ENCODE results near the gene TAF11L3.
"Not testable (repeated sequence)": the region's sequence is repeated elsewhere in the genome, so short reads cannot be mapped to it uniquely, and the experiment has no call there.

Gene TAF11L3

DNA sequence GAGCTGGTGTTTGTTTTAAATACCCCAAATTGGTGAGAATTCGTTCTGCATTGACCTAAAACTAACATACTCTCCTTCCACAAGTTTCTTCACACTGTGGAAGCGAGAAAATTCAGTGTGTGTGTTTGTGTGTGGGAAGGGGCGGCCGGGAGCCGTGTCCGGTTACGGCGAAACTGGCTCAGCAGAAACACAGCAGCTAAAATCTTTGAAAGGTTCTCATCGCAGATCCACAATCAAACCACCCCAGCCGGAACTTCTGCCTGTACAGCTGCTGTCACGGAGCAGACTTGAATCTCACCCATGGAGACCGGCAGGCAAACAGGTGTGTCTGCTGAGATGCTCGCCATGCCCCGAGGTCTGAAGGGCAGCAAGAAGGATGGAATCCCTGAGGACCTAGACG, at the start of gene TAF11L3:
Gene TAF11L3 (plus strand): TSS at position 301 of the 400 bp plus-strand sequence.
- not testable (repeated sequence) for DNase-seq (ENCODE audit: low spot score)

DNA sequence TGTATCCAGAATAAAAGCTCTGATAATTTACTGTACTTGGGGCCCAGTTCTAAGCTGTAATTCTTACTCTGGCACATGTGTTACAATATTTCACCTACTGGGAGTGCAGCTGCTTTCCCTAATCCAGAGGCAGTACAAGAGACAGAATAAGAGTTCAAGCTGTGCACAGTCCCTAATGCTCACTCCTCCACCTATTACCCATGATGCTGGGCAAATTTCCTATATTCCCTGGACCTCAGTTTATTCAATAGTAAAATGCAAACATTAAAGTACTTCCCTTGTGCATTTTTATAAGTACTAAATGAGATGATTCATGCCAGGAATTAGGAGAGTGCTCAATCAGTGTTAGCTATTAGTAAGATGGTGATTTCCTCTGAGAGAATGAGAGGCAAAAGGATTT, 48.1 kb upstream of the TAF11L3 start:
- DNase-seq (ENCODE audit: low spot score): no peak

DNA sequence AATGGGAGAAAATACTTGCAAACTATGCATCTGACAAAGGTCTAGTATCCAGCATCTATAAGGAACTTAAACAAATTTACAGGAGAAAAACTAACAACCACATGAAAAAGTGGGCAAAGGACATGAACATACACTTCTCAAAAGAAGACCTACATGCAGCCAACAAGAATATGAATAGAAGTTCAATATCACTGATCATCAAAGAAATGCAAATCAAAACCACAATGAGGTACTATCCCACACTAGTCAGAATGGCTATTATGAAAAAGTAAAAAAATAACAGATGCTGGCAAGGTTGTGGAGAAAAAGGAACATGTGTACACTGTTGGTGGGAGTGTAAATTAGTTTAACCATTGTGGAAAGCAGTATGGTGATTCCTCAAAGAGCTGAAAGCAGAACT, 43.1 kb upstream of the TAF11L3 start:
- not testable (repeated sequence) for DNase-seq (ENCODE audit: low spot score)

DNA sequence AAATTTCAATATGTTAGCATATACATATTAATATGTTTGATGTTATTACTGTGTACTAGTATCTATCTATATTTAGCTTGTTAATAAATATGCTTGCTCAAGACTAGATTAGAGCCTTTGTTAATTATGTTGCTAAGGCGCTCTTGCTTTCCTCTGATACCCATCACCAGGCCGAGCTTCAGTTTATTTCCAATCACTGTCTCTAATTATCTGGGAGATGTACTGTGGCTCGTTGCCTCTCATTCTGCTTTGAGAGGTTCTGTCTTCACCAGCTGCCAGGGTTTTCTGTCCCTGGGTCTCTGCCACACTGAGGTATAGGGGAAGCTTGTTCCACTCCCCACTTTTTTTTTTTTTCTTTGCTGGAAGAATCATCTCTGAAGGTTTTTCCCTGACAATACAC, 41.1 kb upstream of the TAF11L3 start:
- DNase-seq (ENCODE audit: low spot score): peak; percentile 28

DNA sequence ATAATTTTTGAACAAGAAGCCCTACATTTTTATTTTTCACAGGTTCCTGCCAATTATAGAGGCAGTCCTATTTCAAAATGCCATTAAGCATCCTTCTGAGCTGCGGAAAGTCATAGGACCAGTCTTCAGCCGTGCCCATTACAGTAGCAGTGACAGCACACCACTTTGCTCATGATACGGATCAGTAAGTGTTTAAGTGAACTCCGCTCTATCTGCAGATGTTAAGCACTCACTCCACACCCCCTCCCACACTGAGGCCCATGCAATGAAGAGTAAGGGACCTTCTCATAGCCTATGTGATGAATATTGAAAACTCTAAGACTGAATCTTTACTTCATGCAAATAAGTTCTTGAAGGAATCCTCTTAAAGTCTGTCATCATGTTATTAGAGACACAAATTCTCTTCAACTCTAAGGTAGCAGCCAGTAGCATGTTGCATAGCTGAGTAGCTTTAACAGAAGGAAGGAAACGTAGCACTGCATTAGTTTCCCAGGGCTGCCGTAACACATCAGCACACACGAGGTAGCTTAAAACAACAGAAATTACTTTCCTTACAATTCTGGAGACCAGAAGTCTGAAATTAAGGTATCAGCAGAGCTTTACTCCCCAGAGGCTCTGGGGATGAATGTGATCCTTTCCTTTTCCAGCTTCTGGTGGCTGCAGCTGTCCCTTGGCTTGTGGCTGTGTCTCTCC, 40.4 kb upstream of the TAF11L3 start:
- DNase-seq (ENCODE audit: low spot score): no peak

DNA sequence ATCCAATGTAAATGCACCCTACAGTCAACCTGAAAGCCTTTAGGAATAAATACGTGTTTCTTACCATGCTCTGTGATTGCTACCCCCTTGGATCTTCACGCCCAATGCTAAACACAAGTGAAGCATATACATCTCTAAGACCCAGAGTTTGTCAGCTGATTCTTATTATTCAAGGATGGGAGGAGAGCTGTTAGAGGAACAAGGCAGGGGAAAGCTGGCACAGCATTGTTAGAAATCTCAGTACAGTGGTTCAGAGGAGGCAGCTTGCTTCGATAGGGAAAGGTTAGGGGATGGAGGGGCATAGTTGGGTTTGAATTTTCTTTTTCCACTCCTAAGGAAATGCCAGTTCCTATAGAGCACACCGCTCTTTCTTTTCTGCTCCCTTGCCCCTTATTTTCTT, 36.8 kb upstream of the TAF11L3 start:
- no peak for DNase-seq (ENCODE audit: low spot score)

DNA sequence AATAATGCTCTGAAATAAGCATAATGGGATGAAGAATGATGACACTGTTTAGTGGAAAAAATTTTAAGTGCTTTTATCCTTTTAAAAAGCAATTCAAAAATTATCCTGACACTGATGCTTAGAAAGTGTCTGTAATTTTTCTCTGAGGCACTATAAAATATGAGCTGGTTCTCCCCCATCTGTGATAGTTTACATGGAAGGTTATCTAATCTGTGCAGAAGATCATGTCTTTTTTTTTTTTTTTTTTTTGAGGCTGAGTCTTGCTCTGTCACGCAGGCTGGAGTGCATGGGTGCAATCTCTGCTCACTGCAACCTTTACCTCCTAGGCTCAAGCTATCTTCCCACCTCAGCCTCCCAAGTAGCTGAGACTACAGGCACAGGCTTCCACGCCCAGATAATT, 35.4 kb upstream of the TAF11L3 start:
- no peak for DNase-seq (ENCODE audit: low spot score)

DNA sequence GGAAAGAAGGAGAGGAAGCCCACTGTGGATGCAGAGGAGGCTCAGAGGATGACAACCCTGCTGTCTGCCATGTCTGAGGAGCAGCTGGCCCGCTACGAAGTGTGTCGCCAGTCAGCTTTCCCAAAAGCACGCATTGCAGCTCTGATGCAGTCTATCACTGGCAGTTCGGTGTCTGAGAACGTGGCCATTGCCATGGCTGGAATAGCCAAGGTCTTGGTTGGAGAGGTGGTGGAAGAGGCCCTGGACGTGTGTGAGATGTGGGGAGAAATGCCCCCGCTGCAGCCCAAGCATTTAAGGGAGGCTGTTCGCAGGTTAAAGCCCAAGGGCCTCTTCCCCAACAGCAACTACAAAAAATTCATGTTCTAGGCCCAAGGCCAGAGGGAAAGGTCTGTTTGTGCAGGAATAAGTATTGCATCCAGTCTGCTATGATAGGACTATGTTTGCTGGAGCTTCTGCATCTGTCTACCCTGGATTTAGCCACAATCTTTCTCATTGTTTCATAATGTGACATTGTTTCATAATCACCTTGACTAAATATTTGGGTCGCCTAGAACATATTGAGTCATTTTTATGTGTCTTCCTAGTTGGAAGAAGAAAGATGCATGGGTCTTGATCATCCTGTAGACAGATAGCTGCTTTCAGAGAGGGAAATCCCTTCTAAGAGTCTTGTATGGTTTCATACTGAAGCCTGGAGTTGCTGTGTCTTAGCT, 31.5 kb upstream of the TAF11L3 start:
- not testable (repeated sequence) for DNase-seq (ENCODE audit: low spot score)

DNA sequence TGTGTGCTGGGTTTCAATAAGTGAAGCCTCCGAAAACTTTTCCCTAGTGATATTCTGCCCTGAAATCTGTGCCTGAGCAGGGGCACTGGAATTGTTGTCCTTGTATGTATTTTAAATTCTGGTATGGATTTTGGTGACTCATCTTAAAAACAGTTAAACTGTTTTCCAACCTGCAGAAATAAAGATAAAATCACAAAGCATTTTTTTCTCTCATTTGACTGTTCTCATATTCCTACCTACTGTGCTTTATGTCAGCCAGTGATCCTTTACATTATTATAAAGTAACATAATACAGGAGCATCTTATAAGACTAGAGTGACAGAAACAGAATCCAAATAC, 31.0 kb upstream of the TAF11L3 start:
- no peak for DNase-seq (ENCODE audit: low spot score)

DNA sequence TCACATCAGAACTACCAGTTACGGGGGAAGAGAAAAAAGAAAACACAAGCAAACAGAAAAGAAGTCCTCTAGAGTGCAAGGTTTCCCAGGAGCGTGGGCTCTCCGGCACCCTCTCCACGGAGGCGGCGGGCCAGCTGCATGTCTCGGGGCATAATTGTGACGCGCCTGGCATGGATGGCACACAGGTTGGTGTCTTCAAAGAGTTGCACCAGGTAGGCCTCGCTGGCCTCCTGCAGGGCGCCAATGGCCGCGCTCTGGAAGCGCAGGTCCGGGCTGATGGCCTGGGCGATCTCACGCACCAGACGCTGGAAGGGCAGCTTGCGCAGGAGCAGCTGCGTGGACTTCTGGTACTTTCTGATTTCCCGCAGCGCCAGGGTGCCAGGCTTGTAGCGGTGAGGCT, 26.9 kb upstream of the TAF11L3 start:
- DNase-seq (ENCODE audit: low spot score): not testable (repeated sequence)

DNA sequence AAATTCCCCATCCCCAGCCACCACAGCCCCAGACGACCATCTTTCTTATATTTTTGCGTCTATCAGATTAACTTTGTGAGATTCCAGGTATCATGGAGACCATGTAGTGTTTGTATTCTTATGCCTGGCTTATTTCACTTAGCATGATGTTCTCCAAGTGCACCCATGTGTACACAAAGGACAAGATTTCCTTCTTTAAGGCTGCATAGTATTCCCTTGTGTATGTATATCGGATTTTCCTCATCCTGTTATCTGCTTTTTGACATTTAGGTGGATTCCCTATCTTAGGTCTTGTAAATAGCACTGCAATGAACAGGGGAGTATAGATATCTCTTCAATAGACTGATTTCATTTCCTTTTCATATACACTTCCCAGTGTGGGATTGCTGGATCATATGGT, 25.4 kb upstream of the TAF11L3 start:
- no peak for DNase-seq (ENCODE audit: low spot score)

DNA sequence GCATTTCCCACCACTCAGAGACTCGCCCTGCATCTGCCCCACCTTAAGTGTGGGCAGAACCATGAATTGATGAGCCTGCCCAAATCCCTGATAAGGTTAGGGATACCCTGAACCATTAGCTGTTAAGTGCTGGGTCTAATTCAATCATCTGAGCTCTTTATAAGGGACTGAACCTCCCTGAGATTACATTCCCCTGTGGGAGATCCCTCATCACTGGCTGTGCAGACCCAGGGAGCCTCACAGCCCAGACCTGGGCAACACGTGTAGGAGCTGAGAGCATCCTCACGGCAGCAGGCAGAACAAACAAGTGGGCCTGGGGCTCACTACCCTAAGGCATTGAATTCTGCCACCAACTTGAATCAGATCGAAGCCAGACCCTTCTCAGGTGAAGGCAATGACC, 20.7 kb upstream of the TAF11L3 start:
- no peak for DNase-seq (ENCODE audit: low spot score)

DNA sequence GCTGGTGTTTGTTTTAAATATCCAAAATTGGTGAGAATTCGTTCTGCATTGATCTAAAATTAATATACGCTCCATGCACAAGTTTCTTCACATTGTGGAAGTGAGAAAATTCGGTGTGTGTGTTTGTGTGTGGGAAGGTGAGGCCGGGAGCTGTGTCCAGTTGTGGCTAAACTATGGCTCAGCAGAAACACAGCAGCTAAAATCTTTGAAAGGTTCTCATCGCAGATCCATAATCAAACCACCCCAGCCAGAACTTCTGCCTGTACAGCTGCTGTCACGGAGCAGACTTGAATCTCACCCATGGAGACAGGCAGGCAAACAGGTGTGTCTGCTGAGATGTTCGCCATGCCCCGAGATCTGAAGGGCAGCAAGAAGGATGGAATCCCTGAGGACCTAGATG, 20.2 kb upstream of the TAF11L3 start, which contains the start of gene TAF11L2:
Gene TAF11L2 (plus strand): TSS at position 301 of the 400 bp plus-strand sequence.
- not testable (repeated sequence) for DNase-seq (ENCODE audit: low spot score)

DNA sequence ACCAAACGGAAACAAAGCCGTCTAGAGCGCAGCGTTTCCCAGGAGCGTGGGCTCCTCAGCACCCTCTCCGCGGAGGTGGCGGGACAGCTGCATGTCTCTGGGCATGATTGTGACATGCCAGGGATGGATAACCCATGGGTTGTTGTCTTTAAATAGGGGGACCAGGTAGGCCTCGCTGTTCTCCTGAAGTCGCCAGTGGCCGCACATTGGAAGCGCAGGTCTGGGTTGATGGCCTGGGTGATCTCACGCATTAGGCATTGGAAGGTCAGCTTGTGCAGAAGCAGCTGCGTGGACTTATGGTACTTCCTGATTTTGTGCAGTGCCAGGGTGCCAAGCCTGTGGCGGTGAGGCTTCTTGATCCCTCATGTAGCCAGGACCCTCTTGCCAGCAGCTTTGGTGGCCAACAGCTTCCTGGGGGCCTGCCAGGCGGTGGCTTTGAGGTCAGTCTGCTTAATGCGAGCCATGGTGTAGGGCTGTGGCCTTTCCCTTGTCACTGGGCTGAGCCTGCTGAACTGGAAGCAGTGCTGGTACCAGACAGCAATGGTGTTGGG, 6.3 kb upstream of the TAF11L3 start:
- no peak for DNase-seq (ENCODE audit: low spot score)

DNA sequence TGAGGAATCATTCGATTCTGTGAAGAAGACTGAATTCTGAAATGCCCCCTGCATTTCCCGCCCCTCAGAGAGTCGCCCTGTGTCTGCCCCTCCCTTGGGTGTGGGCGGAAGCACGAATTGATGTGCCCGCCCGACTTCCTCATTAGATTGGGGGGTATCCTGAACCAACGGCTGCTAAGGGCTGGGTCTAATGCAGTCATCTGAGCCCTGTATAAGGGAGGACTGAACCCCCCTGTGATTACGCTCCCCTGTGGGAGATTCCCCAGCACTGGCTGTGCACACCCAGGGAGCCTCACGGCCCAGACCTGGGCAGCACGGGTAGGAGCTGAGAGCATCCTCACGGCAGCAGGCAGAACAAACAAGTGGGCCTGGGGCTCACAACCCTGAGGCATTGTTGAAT, 641 bp upstream of the TAF11L3 start:
- DNase-seq (ENCODE audit: low spot score): not testable (repeated sequence)

DNA sequence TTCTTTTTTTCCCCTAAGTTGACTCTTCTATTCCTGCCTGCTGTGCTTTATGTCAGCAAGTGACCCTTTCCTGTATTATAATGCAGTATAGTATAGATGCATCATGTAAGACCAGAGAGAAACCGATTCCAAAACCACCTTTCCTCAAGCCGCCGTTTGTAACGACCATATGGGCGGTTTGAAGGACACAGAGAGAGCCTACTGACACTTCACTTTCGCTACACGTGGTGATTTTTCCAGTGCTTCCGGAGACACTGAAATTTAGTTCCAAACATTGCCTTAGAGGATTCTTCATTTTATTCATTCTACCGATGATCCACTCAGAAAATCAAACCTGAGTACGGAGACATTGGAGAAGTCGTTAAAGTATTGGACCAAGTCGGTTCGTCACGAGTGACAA, 1.3 kb downstream of the TAF11L3 start:
- DNase-seq (ENCODE audit: low spot score): not testable (repeated sequence)

DNA sequence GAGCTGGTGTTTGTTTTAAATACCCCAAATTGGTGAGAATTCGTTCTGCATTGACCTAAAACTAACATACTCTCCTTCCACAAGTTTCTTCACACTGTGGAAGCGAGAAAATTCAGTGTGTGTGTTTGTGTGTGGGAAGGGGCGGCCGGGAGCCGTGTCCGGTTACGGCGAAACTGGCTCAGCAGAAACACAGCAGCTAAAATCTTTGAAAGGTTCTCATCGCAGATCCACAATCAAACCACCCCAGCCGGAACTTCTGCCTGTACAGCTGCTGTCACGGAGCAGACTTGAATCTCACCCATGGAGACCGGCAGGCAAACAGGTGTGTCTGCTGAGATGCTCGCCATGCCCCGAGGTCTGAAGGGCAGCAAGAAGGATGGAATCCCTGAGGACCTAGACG, 3.3 kb downstream of the TAF11L3 start, which contains the start of gene TAF11L4:
Gene TAF11L4 (plus strand): TSS at position 301 of the 400 bp plus-strand sequence.
- not testable (repeated sequence) for DNase-seq (ENCODE audit: low spot score)

DNA sequence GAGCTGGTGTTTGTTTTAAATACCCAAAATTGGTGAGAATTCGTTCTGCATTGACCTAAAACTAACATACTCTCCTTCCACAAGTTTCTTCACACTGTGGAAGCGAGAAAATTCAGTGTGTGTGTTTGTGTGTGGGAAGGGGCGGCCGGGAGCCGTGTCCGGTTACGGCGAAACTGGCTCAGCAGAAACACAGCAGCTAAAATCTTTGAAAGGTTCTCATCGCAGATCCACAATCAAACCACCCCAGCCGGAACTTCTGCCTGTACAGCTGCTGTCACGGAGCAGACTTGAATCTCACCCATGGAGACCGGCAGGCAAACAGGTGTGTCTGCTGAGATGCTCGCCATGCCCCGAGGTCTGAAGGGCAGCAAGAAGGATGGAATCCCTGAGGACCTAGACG, 6.8 kb downstream of the TAF11L3 start, which contains the start of gene TAF11L5:
Gene TAF11L5 (plus strand): TSS at position 301 of the 400 bp plus-strand sequence.
- DNase-seq (ENCODE audit: low spot score): not testable (repeated sequence)

DNA sequence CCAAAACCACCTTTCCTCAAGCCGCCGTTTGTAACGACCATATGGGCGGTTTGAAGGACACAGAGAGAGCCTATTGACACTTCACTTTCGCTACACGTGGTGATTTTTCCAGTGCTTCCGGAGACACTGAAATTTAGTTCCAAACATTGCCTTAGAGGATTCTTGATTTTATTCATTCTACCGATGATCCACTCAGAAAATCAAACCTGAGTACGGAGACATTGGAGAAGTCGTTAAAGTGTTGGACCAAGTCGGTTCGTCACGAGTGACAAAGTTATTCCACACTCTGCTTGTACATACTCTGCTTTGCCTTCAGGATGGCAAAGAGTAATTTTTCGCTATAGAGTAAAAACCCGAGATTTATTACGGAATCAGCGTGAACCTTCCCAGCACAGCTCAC, 8.3 kb downstream of the TAF11L3 start:
- peak; percentile 11 for DNase-seq (ENCODE audit: low spot score)

DNA sequence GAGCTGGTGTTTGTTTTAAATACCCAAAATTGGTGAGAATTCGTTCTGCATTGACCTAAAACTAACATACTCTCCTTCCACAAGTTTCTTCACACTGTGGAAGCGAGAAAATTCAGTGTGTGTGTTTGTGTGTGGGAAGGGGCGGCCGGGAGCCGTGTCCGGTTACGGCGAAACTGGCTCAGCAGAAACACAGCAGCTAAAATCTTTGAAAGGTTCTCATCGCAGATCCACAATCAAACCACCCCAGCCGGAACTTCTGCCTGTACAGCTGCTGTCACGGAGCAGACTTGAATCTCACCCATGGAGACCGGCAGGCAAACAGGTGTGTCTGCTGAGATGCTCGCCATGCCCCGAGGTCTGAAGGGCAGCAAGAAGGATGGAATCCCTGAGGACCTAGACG, 10.2 kb downstream of the TAF11L3 start, which contains the start of gene TAF11L6:
Gene TAF11L6 (plus strand): TSS at position 301 of the 400 bp plus-strand sequence.
- DNase-seq (ENCODE audit: low spot score): not testable (repeated sequence)

Data from Ammon's horn (tissue), 1 donor.